ENCODE data around the gene IGFBP4. TPM values are rescaled to one million over a fixed set of nuclear protein-coding genes. Genes with fewer than 3 reads are reported as not detected.

IGFBP4 gene
- polyA plus RNA-seq, 1 of the 3 experiments (the other 2 are of a cell fraction) = 128 TPM

GRCh38 chr17:40502716-40503115, 59.5 kb downstream of the IGFBP4 start:
- CTCF ChIA-PET = interaction anchor here (1.3 to 2.4 kb wide), 2 partner anchors 27 to 88 kb away, joined by 3 to 14 read pairs; no protein-coding TSS in a partner anchor

More at GRCh38 chr17:40502716-40503115, 59.5 kb downstream of the IGFBP4 start:
- Histone ChIP-seq H3K9me2 (no peaks in the 10 kb centered on the region), H3F3A (replicated peaks; ENCODE audit: insufficient read depth) (peaks cover 6% of the 10 kb centered on the region), H3K27me3 (ENCODE audit: insufficient read depth) (no peaks in the 10 kb centered on the region), H3K36me3 (replicated peaks in 1 of 2; ENCODE audit: control insufficient read depth in 1 of 2, insufficient read depth in 2 of 2, low read length in 1 of 2) (no peaks in the 10 kb centered on the region), H3K9ac (no peak overlapping the region), H3K27ac (ENCODE audit: low read depth in 2 of 2, low read length in 1 of 2) (no peak overlapping the region), H3K79me2 (ENCODE audit: insufficient read depth) (no peaks in the 10 kb centered on the region), H3K4me1 (ENCODE audit: control insufficient read depth in 1 of 2, insufficient read depth in 2 of 2, low read depth in 1 of 2, low read length in 1 of 2) (peaks cover 5 to 11% of the 10 kb centered on the region in 2 experiments; a peak in 1 of 4 replicates), H3K4me2 (no peak overlapping the region), H3K4me3 (ENCODE audit: low read depth in 2 of 2, low read length in 1 of 2) (no peak overlapping the region), H2AFZ (ENCODE audit: low read depth) (no peak overlapping the region), H3K9me3 (no peaks in the 10 kb centered on the region), H4K20me1 (ENCODE audit: insufficient read depth) (no peaks in the 10 kb centered on the region)
- POLR2A ChIA-PET = no interaction called here
- no peak for DNase-seq
- 92% methylated on average over 3 of the region's 5 CpGs for WGBS (ENCODE audit: low lambda C conversion rate)
- TF ChIP-seq REST (IDR thresholded peaks at IDR 0.05; ENCODE audit: low read depth, low read length) (no peak), PBX3 (IDR thresholded peaks at IDR 0.05) (no peak), ELF1 (IDR thresholded peaks at IDR 0.05) (no peak), SIN3A (IDR thresholded peaks at IDR 0.05; ENCODE audit: borderline replicate concordance, low read depth, low read length) (no peak), SMC3 (IDR thresholded peaks at IDR 0.05; ENCODE audit: low read depth, low read length) (no peak), USF1 (IDR thresholded peaks at IDR 0.05; ENCODE audit: borderline replicate concordance, low read depth) (no peak), ZBTB33 (IDR thresholded peaks at IDR 0.05; ENCODE audit: borderline replicate concordance, low read depth) (no peak), TAF1 (IDR thresholded peaks at IDR 0.05; ENCODE audit: borderline replicate concordance, low read depth, low read length) (no peak), GABPA (IDR thresholded peaks at IDR 0.05; ENCODE audit: low read depth) (no peak), NFIC (IDR thresholded peaks at IDR 0.05; ENCODE audit: borderline replicate concordance) (no peak), EZH2phosphoT487 (IDR thresholded peaks at IDR 0.05; ENCODE audit: borderline replicate concordance, low read depth) (no peak), YY1 (IDR thresholded peaks at IDR 0.05; ENCODE audit: low read depth) (no peak), MAX (IDR thresholded peaks at IDR 0.05; ENCODE audit: low read depth) (no peak), RCOR1 (IDR thresholded peaks at IDR 0.05; ENCODE audit: low read length) (no peak), CHD2 (IDR thresholded peaks at IDR 0.05; ENCODE audit: low read length, partially characterized antibody) (no peak), NRF1 (IDR thresholded peaks at IDR 0.05; ENCODE audit: low read depth, low read length) (no peak)
